ENCODE measurements around the gene SLPI.

The SLPI gene

DNA sequence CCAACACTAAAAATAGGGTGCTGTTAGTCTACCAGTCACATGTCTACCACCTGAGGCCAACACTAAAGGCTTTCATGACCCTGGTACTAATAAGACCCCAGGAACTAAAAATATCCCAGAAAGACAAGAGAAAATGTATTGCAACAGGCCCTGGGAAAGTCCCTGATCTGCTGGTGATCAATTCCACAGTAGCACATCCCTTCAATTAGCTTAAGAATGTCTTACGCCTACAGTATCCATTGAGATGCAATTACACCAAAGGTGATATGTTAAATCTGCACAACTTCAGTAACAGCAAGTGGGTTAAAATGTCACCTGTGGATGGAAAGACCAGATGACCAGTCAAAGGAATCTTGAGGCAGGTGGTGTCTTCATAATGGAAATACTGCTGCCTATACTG lies 44.4 kb downstream of the SLPI start:
- ATAC-seq (no peak), DNase-seq (no peak)
- Mint-ChIP-seq H3K9me3 (no peaks in the 10 kb centered on the region), H3K4me3 (no peak overlapping the region), H3K27ac (no peak overlapping the region), H3K4me1 (no peaks in the 10 kb centered on the region), H3K27me3 (peaks cover 61% of the 10 kb centered on the region)

DNA sequence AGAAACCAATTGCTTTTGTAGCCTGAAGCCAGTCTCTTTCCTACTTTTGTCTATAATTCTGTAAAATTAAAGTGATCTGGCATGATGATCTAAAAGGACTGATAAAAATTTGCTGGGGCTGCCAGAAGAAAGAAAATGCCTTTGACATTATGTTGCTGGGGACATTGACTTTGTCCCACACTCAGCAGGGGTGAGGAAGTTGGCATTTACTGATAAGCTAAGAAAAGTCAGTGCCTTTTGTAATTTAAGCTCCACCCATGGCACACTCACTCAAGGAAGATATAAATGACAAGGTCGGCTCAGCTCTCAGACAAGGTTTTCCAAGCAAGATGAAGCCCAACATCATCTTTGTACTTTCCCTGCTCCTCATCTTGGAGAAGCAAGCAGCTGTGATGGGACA lies 47.6 kb downstream of the SLPI start, which contains the start of gene SEMG1:
SEMG1 (plus strand) TSS at position 309 of the 400 bp plus-strand sequence; CDS start at position 330, 21 bp downstream.
- Mint-ChIP-seq H3K27ac (no peak within 1 kb of the TSS), H3K27me3 (peaks cover 51% of the 10 kb centered on the region), H3K4me1 (no peaks in the 10 kb centered on the region), H3K9me3 (peaks cover 5 to 6% of the 10 kb centered on the region in 2 donors), H3K4me3 (no peak within 1 kb of the TSS)
- no peak for ATAC-seq
- DNase-seq, result no peak
